ENCODE data around the gene SOX5. TPM values are rescaled to one million over a fixed set of nuclear protein-coding genes. Genes with fewer than 3 reads are reported as not detected.

SOX5 gene
- total and polyA plus RNA-seq, 2 of the 8 experiments (the other 6 are each of a cell fraction or from before 2014, with no cell fraction given) = 2.2 to 2.6 TPM

- TF ChIP-seq ZNF274 (IDR thresholded peaks at IDR 0.05; ENCODE audit: borderline replicate concordance, extremely low read depth, low read length) (no peak), KDM4A (IDR thresholded peaks at IDR 0.05; ENCODE audit: low read depth, low read length, severe bottlenecking) (no peak), TEAD4 (IDR thresholded peaks at IDR 0.05; ENCODE audit: low read depth, low read length) (no peak), RBBP5 (IDR thresholded peaks at IDR 0.05; ENCODE audit: borderline replicate concordance, low read depth, low read length) (no peak), NANOG (IDR thresholded peaks at IDR 0.05; ENCODE audit: insufficient read depth, low read depth, low read length, poor library complexity, severe bottlenecking) (no peak)
- WGBS, 2 experiments (ENCODE audit: extremely low coverage in 1 of 2, insufficient coverage in 1 of 2, insufficient read length in 1 of 2, insufficient replicate concordance in 2 of 2, low coverage in 1 of 2, low lambda C conversion rate in 2 of 2, missing lambda C conversion rate in 1 of 2) = 85% methylated on average over 2 of the region's 2 CpGs; no CpG with 5 or more reads in 1 of the 2 experiments
- Histone ChIP-seq H3K79me2 (ENCODE audit: control insufficient read depth in 1 of 2, insufficient read depth in 2 of 2, low read length in 2 of 2) (no peaks in the 10 kb centered on the region), H2AFZ (ENCODE audit: low read length) (no peak overlapping the region), H3K23ac (ENCODE audit: insufficient read length) (no peak overlapping the region), H3K9me3 (ENCODE audit: insufficient read depth in 2 of 2, low read depth in 1 of 2, low read length in 1 of 2) (no peaks in the 10 kb centered on the region), H3K4me3 (ENCODE audit: extremely low read depth in 1 of 4, insufficient read depth in 2 of 4, low read depth in 3 of 4, low read length in 4 of 4) (no peak overlapping the region), H3K27ac (ENCODE audit: low read depth, low read length) (no peak overlapping the region), H3K4me1 (replicated peaks in 1 of 4; ENCODE audit: control insufficient read depth in 3 of 4, insufficient read depth in 4 of 4, low read length in 3 of 4) (no peaks in the 10 kb centered on the region), H3K4ac (replicated peaks; ENCODE audit: insufficient read length, low read depth, low read length) (no peak overlapping the region), H4K5ac (ENCODE audit: insufficient read length, low read depth, low read length) (no peak overlapping the region), H3K9ac (replicated peaks in 1 of 4; ENCODE audit: extremely low read depth in 1 of 4, low read depth in 3 of 4, low read length in 3 of 4) (no peak overlapping the region), H3K14ac (ENCODE audit: insufficient read length) (no peak overlapping the region), H3K79me1 (ENCODE audit: low read depth, low read length) (no peaks in the 10 kb centered on the region), H3K56ac (replicated peaks; ENCODE audit: insufficient read length, low read depth, low read length) (no peak overlapping the region), H2BK12ac (ENCODE audit: low read depth, low read length) (no peak overlapping the region), H2BK15ac (ENCODE audit: low read length) (no peak overlapping the region), H4K8ac (ENCODE audit: extremely low read depth, insufficient read depth, low read length) (no peak overlapping the region), H2BK5ac (ENCODE audit: low read depth, low read length) (no peak overlapping the region), H2BK120ac (replicated peaks; ENCODE audit: low read depth, low read length) (no peak overlapping the region), H2BK20ac (ENCODE audit: low read length) (no peak overlapping the region), H3K27me3 (replicated peaks in 1 of 4; ENCODE audit: control insufficient read depth in 3 of 4, extremely low read depth in 1 of 4, insufficient read depth in 3 of 4, low read length in 3 of 4) (no peaks in the 10 kb centered on the region), H3K4me2 (ENCODE audit: insufficient read depth in 1 of 2, low read depth in 2 of 2, low read length in 2 of 2) (no peak overlapping the region), H3K18ac (ENCODE audit: extremely low read depth, low read length) (no peak overlapping the region), H3K23me2 (ENCODE audit: low read depth, low read length) (no peaks in the 10 kb centered on the region), H2AK5ac (ENCODE audit: low read depth, low read length) (no peak overlapping the region), H4K91ac (replicated peaks; ENCODE audit: insufficient read length, low read length) (no peak overlapping the region), H4K20me1 (replicated peaks in 1 of 2; ENCODE audit: control insufficient read depth in 1 of 2, insufficient read depth in 2 of 2, low read length in 2 of 2) (no peaks in the 10 kb centered on the region), H3K36me3 (ENCODE audit: control insufficient read depth in 2 of 4, insufficient read depth in 4 of 4, low read length in 3 of 4) (no peaks in the 10 kb centered on the region)
- CTCF ChIA-PET (ENCODE audit: partially characterized antibody) = no interaction called here
- POLR2A ChIA-PET (ENCODE audit: partially characterized antibody) = no interaction called here
- DNase-seq (ENCODE audit: low read depth in 1 of 2, low spot score in 2 of 2) = no peak
- no peak for FAIRE-seq
Measured at GRCh38 chr12:23885394-23885793, 64.1 kb downstream of the SOX5 start.
